ENCODE measurements around the gene TRIM24. TPM values are rescaled to one million over a fixed set of nuclear protein-coding genes. Genes with fewer than 3 reads are reported as not detected.

TRIM24 gene
- total and polyA plus RNA-seq, 2 of the 13 experiments (the other 11 are each of a cell fraction or from before 2014, with no cell fraction given), result 100 to 106 TPM

GRCh38 chr7:138472292-138473079 is 12.4 kb downstream of the TRIM24 start (continued):
- TF ChIP-seq, protein P1, sequence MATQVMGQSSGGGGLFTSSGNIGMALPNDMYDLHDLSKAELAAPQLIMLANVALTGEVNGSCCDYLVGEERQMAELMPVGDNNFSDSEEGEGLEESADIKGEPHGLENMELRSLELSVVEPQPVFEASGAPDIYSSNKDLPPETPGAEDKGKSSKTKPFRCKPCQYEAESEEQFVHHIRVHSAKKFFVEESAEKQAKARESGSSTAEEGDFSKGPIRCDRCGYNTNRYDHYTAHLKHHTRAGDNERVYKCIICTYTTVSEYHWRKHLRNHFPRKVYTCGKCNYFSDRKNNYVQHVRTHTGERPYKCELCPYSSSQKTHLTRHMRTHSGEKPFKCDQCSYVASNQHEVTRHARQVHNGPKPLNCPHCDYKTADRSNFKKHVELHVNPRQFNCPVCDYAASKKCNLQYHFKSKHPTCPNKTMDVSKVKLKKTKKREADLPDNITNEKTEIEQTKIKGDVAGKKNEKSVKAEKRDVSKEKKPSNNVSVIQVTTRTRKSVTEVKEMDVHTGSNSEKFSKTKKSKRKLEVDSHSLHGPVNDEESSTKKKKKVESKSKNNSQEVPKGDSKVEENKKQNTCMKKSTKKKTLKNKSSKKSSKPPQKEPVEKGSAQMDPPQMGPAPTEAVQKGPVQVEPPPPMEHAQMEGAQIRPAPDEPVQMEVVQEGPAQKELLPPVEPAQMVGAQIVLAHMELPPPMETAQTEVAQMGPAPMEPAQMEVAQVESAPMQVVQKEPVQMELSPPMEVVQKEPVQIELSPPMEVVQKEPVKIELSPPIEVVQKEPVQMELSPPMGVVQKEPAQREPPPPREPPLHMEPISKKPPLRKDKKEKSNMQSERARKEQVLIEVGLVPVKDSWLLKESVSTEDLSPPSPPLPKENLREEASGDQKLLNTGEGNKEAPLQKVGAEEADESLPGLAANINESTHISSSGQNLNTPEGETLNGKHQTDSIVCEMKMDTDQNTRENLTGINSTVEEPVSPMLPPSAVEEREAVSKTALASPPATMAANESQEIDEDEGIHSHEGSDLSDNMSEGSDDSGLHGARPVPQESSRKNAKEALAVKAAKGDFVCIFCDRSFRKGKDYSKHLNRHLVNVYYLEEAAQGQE (IDR thresholded peaks at IDR 0.05; ENCODE audit: borderline replicate concordance in 1 of 2, low read depth in 1 of 2, low read length in 2 of 2), result no peak
- TF ChIP-seq PHF21A (CRISPR knock-in tag; IDR thresholded peaks at IDR 0.05) (no peak), JUN (CRISPR knock-in tag; IDR thresholded peaks at IDR 0.05) (no peak), AGO2 (optimal IDR thresholded peaks at IDR 0.05; ENCODE audit: low read depth, low read length) (peak; percentile 54), ZMYM2 (CRISPR knock-in tag; IDR thresholded peaks at IDR 0.05) (peak; percentile 88), RAD21 (CRISPR knock-in tag; IDR thresholded peaks at IDR 0.05) (peak; percentile 14; the same call in 1 of the 2 replicates), IKZF1 (IDR thresholded peaks at IDR 0.05) (no peak), POLR2AphosphoS2 (IDR thresholded peaks at IDR 0.05; ENCODE audit: low read depth, low read length) (0 out of 2 replicates have a peak, but pooled peaks have one; percentile 9), HOXA9 (CRISPR knock-in tag; IDR thresholded peaks at IDR 0.05; ENCODE audit: borderline replicate concordance) (no peak), ZNF678 (CRISPR knock-in tag; IDR thresholded peaks at IDR 0.05) (no peak), NFYB (CRISPR knock-in tag; IDR thresholded peaks at IDR 0.05) (no peak), IRF1 (CRISPR knock-in tag; IDR thresholded peaks at IDR 0.05; ENCODE audit: low read depth) (no peak), FOXK1 (CRISPR knock-in tag; IDR thresholded peaks at IDR 0.05; ENCODE audit: borderline replicate concordance, low read depth) (0 out of 2 replicates have a peak, but pooled peaks have one; percentile 7), ZNF644 (CRISPR knock-in tag; IDR thresholded peaks at IDR 0.05; ENCODE audit: low read depth) (0 out of 2 replicates have a peak, but pooled peaks have one; percentile 25), ZNF782 (CRISPR knock-in tag; IDR thresholded peaks at IDR 0.05; ENCODE audit: borderline replicate concordance) (no peak), HNF4A (CRISPR knock-in tag; IDR thresholded peaks at IDR 0.05) (peak; percentile 54; the same call in 1 of the 2 replicates)
- TF ChIP-seq, protein P2, sequence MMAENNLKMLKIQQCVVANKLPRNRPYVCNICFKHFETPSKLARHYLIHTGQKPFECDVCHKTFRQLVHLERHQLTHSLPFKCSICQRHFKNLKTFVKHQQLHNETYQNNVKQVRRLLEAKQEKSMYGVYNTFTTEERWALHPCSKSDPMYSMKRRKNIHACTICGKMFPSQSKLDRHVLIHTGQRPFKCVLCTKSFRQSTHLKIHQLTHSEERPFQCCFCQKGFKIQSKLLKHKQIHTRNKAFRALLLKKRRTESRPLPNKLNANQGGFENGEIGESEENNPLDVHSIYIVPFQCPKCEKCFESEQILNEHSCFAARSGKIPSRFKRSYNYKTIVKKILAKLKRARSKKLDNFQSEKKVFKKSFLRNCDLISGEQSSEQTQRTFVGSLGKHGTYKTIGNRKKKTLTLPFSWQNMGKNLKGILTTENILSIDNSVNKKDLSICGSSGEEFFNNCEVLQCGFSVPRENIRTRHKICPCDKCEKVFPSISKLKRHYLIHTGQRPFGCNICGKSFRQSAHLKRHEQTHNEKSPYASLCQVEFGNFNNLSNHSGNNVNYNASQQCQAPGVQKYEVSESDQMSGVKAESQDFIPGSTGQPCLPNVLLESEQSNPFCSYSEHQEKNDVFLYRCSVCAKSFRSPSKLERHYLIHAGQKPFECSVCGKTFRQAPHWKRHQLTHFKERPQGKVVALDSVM (CRISPR knock-in tag; IDR thresholded peaks at IDR 0.05), result peak; percentile 93
- TF ChIP-seq, protein P3, sequence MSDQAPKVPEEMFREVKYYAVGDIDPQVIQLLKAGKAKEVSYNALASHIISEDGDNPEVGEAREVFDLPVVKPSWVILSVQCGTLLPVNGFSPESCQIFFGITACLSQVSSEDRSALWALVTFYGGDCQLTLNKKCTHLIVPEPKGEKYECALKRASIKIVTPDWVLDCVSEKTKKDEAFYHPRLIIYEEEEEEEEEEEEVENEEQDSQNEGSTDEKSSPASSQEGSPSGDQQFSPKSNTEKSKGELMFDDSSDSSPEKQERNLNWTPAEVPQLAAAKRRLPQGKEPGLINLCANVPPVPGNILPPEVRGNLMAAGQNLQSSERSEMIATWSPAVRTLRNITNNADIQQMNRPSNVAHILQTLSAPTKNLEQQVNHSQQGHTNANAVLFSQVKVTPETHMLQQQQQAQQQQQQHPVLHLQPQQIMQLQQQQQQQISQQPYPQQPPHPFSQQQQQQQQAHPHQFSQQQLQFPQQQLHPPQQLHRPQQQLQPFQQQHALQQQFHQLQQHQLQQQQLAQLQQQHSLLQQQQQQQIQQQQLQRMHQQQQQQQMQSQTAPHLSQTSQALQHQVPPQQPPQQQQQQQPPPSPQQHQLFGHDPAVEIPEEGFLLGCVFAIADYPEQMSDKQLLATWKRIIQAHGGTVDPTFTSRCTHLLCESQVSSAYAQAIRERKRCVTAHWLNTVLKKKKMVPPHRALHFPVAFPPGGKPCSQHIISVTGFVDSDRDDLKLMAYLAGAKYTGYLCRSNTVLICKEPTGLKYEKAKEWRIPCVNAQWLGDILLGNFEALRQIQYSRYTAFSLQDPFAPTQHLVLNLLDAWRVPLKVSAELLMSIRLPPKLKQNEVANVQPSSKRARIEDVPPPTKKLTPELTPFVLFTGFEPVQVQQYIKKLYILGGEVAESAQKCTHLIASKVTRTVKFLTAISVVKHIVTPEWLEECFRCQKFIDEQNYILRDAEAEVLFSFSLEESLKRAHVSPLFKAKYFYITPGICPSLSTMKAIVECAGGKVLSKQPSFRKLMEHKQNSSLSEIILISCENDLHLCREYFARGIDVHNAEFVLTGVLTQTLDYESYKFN (CRISPR knock-in tag; conservative IDR thresholded peaks at IDR 0.05), result 0 out of 2 replicates have a peak, but pooled peaks have one; percentile 27
